Chondrocyte (in vitro differentiated cells): ENCODE measurements around the gene IL1R2. TPM values are rescaled to one million over a fixed set of nuclear protein-coding genes. Genes with fewer than 3 reads are reported as not detected.

ENCODE experiments used
- DNase-seq: peaks from one replicate; pipeline ENCODE4 v3.0.0; 2021; ENCODE audit warnings: mixed read lengths, low spot score
- H3K27ac Mint-ChIP-seq: one replicate; pipeline ENCODE4 v1.8.0; 2021; ENCODE audit warnings: mild to moderate bottlenecking, moderate library complexity, mixed read lengths; ENCODE audit not compliant: unreplicated experiment
- H3K27me3 Mint-ChIP-seq: 2 replicates; pipeline ENCODE4 v1.8.0; 2021; ENCODE audit warnings: low read depth, mixed read lengths
- H3K36me3 Mint-ChIP-seq: 2 replicates; pipeline ENCODE4 v1.8.0; 2021; ENCODE audit warnings: low read depth, mixed read lengths
- H3K4me1 Mint-ChIP-seq: 2 replicates; pipeline ENCODE4 v1.8.0; 2021; ENCODE audit warnings: low read depth, mild to moderate bottlenecking, mixed read lengths
- H3K4me3 Mint-ChIP-seq: one replicate; pipeline ENCODE4 v1.8.0; 2021; ENCODE audit warnings: mild to moderate bottlenecking, moderate library complexity, mixed read lengths; ENCODE audit not compliant: unreplicated experiment
- H3K9me3 Mint-ChIP-seq: 2 replicates; pipeline ENCODE4 v1.8.0; 2021; ENCODE audit warnings: low read depth, mixed read lengths
- CTCF ChIP-seq: fragments of 200-600 bp; sonication (generic); IDR thresholded peaks from 2 replicates; pipeline ENCODE4 v1.5.0; 2021; ENCODE audit warnings: antibody characterized with exemption, mild to moderate bottlenecking, moderate library complexity
- total RNA-seq: library from RNA; stranded (reverse); gene quantifications from 3 replicates; pipeline ENCODE4 v1.2.1, GENCODE V29; 2021

Gene IL1R2
- total RNA-seq, 1 donor from 2014 or later = not detected

GRCh38 chr2:101967826-101968513, 23.8 kb upstream of the IL1R2 start:
- H3K4me1 Mint-ChIP-seq = peaks cover 12% of the 10 kb centered on the region
- DNase-seq = no peak
- no peaks in the 10 kb centered on the region for H3K36me3 Mint-ChIP-seq
- H3K27me3 Mint-ChIP-seq = peaks cover 2% of the 10 kb centered on the region
- peaks cover 16% of the 10 kb centered on the region for H3K9me3 Mint-ChIP-seq
- H3K4me3 Mint-ChIP-seq = no peak overlapping the region
- no peak overlapping the region for H3K27ac Mint-ChIP-seq
- TF ChIP-seq CTCF = no peak

- no peak overlapping the region for H3K27ac Mint-ChIP-seq
- H3K4me3 Mint-ChIP-seq = no peak overlapping the region
- H3K4me1 Mint-ChIP-seq = peaks cover 23% of the 10 kb centered on the region
- no peak for TF ChIP-seq CTCF
- peaks cover 16% of the 10 kb centered on the region for H3K9me3 Mint-ChIP-seq
- DNase-seq = no peak
- H3K36me3 Mint-ChIP-seq = no peaks in the 10 kb centered on the region
- peaks cover 2% of the 10 kb centered on the region for H3K27me3 Mint-ChIP-seq
Measured at GRCh38 chr2:101969723-101970122, 22.0 kb upstream of the IL1R2 start.

- Mint-ChIP-seq H3K4me1 (peaks cover 26% of the 10 kb centered on the region), H3K27me3 (no peaks in the 10 kb centered on the region), H3K27ac (no peak overlapping the region), H3K4me3 (no peak overlapping the region), H3K36me3 (no peaks in the 10 kb centered on the region), H3K9me3 (peaks cover 16% of the 10 kb centered on the region)
- DNase-seq = no peak
- no peak for TF ChIP-seq CTCF
Measured at GRCh38 chr2:101970901-101971300, 20.9 kb upstream of the IL1R2 start.

GRCh38 chr2:101971836-101972235, 19.9 kb upstream of the IL1R2 start:
- no peaks in the 10 kb centered on the region for H3K27me3 Mint-ChIP-seq
- DNase-seq = no peak
- no peak for TF ChIP-seq CTCF
- H3K27ac Mint-ChIP-seq = peak overlapping the region; percentile 34
- no peak overlapping the region for H3K4me3 Mint-ChIP-seq
- peaks cover 16% of the 10 kb centered on the region for H3K9me3 Mint-ChIP-seq
- no peaks in the 10 kb centered on the region for H3K36me3 Mint-ChIP-seq
- H3K4me1 Mint-ChIP-seq = peaks cover 36% of the 10 kb centered on the region

GRCh38 chr2:101972621-101973434, 18.9 kb upstream of the IL1R2 start:
- no peak for TF ChIP-seq CTCF
- DNase-seq = no peak
- H3K4me1 Mint-ChIP-seq = peaks cover 40% of the 10 kb centered on the region
- H3K36me3 Mint-ChIP-seq = no peaks in the 10 kb centered on the region
- no peak overlapping the region for H3K4me3 Mint-ChIP-seq
- peaks cover 16% of the 10 kb centered on the region for H3K9me3 Mint-ChIP-seq
- no peak overlapping the region for H3K27ac Mint-ChIP-seq
- no peaks in the 10 kb centered on the region for H3K27me3 Mint-ChIP-seq
